ENCODE measurements around the gene ERICH6B. TPM values are rescaled to one million over a fixed set of nuclear protein-coding genes. Genes with fewer than 3 reads are reported as not detected.

The ERICH6B gene
- total and polyA plus RNA-seq, 2 donors from 2014 or later = not detected

DNA sequence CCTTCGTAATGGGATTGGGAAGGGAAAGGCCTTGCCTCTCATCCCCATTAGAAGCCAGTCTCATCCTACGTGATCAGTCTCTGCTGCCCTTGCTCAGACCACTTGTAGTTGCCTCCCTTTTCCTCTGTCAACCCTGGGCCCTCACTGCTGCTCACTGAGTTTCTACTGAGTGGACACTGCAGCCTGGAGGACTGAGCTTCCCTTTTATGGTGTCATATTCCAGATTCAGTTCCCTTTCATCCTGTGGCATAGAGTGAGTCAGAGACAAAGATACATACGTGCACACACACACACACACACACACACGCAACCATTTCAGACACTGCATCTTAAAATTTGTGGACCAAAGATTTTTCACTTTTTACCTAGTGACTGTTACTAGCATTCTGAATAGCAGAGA lies 94.2 kb downstream of the ERICH6B start:
- TF ChIP-seq, protein P1, sequence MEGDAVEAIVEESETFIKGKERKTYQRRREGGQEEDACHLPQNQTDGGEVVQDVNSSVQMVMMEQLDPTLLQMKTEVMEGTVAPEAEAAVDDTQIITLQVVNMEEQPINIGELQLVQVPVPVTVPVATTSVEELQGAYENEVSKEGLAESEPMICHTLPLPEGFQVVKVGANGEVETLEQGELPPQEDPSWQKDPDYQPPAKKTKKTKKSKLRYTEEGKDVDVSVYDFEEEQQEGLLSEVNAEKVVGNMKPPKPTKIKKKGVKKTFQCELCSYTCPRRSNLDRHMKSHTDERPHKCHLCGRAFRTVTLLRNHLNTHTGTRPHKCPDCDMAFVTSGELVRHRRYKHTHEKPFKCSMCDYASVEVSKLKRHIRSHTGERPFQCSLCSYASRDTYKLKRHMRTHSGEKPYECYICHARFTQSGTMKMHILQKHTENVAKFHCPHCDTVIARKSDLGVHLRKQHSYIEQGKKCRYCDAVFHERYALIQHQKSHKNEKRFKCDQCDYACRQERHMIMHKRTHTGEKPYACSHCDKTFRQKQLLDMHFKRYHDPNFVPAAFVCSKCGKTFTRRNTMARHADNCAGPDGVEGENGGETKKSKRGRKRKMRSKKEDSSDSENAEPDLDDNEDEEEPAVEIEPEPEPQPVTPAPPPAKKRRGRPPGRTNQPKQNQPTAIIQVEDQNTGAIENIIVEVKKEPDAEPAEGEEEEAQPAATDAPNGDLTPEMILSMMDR (IDR thresholded peaks at IDR 0.05; ENCODE audit: borderline replicate concordance, extremely low read depth, insufficient read depth) = no peak
- H3K9ac ChIP-seq (ENCODE audit: low read length in 3 of 3) = no peak overlapping the region
- intact Hi-C loops (cut with DNase I) = no loop called here
- H3K27ac ChIP-seq (ENCODE audit: low read depth in 2 of 2, low read length in 2 of 2) = no peak overlapping the region
- H3K9me3 ChIP-seq (ENCODE audit: control insufficient read depth in 2 of 3, insufficient read depth in 1 of 3, low read length in 3 of 3) = no peaks in the 10 kb centered on the region
- no peak for FAIRE-seq
- peaks cover 8 to 39% (median 27%) of the 10 kb centered on the region in 3 donors for H3K36me3 ChIP-seq (ENCODE audit: control insufficient read depth in 2 of 3, insufficient read depth in 3 of 3, low read length in 3 of 3)
- peak in 1 of 5 donors; percentile 17 for DNase-seq
- H3K4me1 ChIP-seq (ENCODE audit: control insufficient read depth in 2 of 3, insufficient read depth in 2 of 3, low read depth in 1 of 3, low read length in 3 of 3) = no peaks in the 10 kb centered on the region
- no peak overlapping the region for H3K4me3 ChIP-seq (ENCODE audit: low read length in 3 of 3)
- H3K27me3 ChIP-seq (ENCODE audit: control insufficient read depth, insufficient read depth, low read length) = no peaks in the 10 kb centered on the region

- Histone ChIP-seq H3K9me3 (ENCODE audit: control insufficient read depth in 2 of 3, insufficient read depth in 1 of 3, low read length in 3 of 3) (no peaks in the 10 kb centered on the region), H3K4me1 (ENCODE audit: control insufficient read depth in 2 of 3, insufficient read depth in 2 of 3, low read depth in 1 of 3, low read length in 3 of 3) (no peaks in the 10 kb centered on the region), H3K27me3 (ENCODE audit: control insufficient read depth, insufficient read depth, low read length) (no peaks in the 10 kb centered on the region), H3K36me3 (ENCODE audit: control insufficient read depth in 2 of 3, insufficient read depth in 3 of 3, low read length in 3 of 3) (peaks cover 11 to 46% (median 34%) of the 10 kb centered on the region in 3 donors), H3K27ac (ENCODE audit: low read depth in 2 of 2, low read length in 2 of 2) (no peak overlapping the region), H3K4me3 (ENCODE audit: low read length in 3 of 3) (no peak overlapping the region), H3K9ac (ENCODE audit: low read length in 3 of 3) (no peak overlapping the region)
- FAIRE-seq (no peak), DNase-seq (no peak)
- intact Hi-C loops (cut with DNase I) = no loop called here
- TF ChIP-seq, protein P1 (IDR thresholded peaks at IDR 0.05; ENCODE audit: borderline replicate concordance, extremely low read depth, insufficient read depth) = no peak
Measured at GRCh38 chr13:45519493-45519892, 96.0 kb downstream of the ERICH6B start.

GRCh38 chr13:45518525-45519245 lies 96.9 kb downstream of the ERICH6B start:
- Histone ChIP-seq H3K4me1 (ENCODE audit: control insufficient read depth in 2 of 3, insufficient read depth in 2 of 3, low read depth in 1 of 3, low read length in 3 of 3) (no peaks in the 10 kb centered on the region), H3K9me3 (ENCODE audit: control insufficient read depth in 2 of 3, insufficient read depth in 1 of 3, low read length in 3 of 3) (no peaks in the 10 kb centered on the region), H3K4me3 (ENCODE audit: low read length in 3 of 3) (no peak overlapping the region), H3K27ac (ENCODE audit: low read depth in 2 of 2, low read length in 2 of 2) (no peak overlapping the region), H3K27me3 (ENCODE audit: control insufficient read depth, insufficient read depth, low read length) (no peaks in the 10 kb centered on the region), H3K36me3 (ENCODE audit: control insufficient read depth in 2 of 3, insufficient read depth in 3 of 3, low read length in 3 of 3) (peaks cover 11 to 46% (median 34%) of the 10 kb centered on the region in 3 donors), H3K9ac (ENCODE audit: low read length in 3 of 3) (no peak overlapping the region)
- intact Hi-C loops (cut with DNase I) = no loop called here
- FAIRE-seq (no peak), DNase-seq (no peak)
- TF ChIP-seq, protein P1 (IDR thresholded peaks at IDR 0.05; ENCODE audit: borderline replicate concordance, extremely low read depth, insufficient read depth) = no peak
